OCI-LY1 (cell line): ENCODE measurements around the gene RHEBL1.

Experiments
- EZH2 ChIP-seq: fragments of 200-600 bp; sonication (generic), shearing (Covaris generic); IDR thresholded peaks from 2 replicates; pipeline ENCODE4 v1.8.0; 2017; ENCODE audit warnings: borderline replicate concordance, mixed run types, mild to moderate bottlenecking, antibody characterized with exemption, low read length, moderate library complexity, mixed read lengths
- TF ChIP-seq, protein P1 (sequence below): fragments of 200-600 bp; sonication (generic), shearing (Covaris generic); IDR thresholded peaks from 2 replicates; pipeline ENCODE4 v1.5.1; 2017; ENCODE audit warnings: mild to moderate bottlenecking, antibody characterized with exemption, low read length, moderate library complexity, mixed read lengths

GRCh38 chr12:49041881-49042484 lies 27.8 kb downstream of the RHEBL1 start:
- TF ChIP-seq, protein P1, sequence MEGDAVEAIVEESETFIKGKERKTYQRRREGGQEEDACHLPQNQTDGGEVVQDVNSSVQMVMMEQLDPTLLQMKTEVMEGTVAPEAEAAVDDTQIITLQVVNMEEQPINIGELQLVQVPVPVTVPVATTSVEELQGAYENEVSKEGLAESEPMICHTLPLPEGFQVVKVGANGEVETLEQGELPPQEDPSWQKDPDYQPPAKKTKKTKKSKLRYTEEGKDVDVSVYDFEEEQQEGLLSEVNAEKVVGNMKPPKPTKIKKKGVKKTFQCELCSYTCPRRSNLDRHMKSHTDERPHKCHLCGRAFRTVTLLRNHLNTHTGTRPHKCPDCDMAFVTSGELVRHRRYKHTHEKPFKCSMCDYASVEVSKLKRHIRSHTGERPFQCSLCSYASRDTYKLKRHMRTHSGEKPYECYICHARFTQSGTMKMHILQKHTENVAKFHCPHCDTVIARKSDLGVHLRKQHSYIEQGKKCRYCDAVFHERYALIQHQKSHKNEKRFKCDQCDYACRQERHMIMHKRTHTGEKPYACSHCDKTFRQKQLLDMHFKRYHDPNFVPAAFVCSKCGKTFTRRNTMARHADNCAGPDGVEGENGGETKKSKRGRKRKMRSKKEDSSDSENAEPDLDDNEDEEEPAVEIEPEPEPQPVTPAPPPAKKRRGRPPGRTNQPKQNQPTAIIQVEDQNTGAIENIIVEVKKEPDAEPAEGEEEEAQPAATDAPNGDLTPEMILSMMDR, result no peak
- no peak for TF ChIP-seq EZH2
